ENCODE data around the gene WFIKKN2.
A peak's percentile ranks its signal among the peaks of the same experiment; 100 is the strongest.

- no peak for TF ChIP-seq CTCF (IDR thresholded peaks at IDR 0.05 in 2 of 3, conservative IDR thresholded peaks at IDR 0.05 in 1 of 3; ENCODE audit: borderline replicate concordance in 1 of 3, insufficient read depth in 1 of 3, low read depth in 2 of 3, low read length in 2 of 3)
- TF ChIP-seq JUND (IDR thresholded peaks at IDR 0.05): peak; percentile 13; the same call in 1 of the 2 replicates
- no peak for TF ChIP-seq EZH2 (IDR thresholded peaks at IDR 0.05)
- TF ChIP-seq POLR2A (IDR thresholded peaks at IDR 0.05; ENCODE audit: borderline replicate concordance, extremely low read depth, insufficient read depth, insufficient read length): no peak
These were observed 47.5 kb downstream of the WFIKKN2 start for GRCh38 chr17:50882851-50883250.
